GM18498 (cell line): Measurements from ENCODE around the gene BMPR1A.
"Not testable (repeated sequence)": the region's sequence is repeated elsewhere in the genome, so short reads cannot be mapped to it uniquely, and the experiment has no call there.

Experiments
- ATAC-seq: cut with Tn5 transposase; IDR thresholded peaks from one replicate; pipeline ENCODE4 v1.9.1; 2021; ENCODE audit warnings: mild to moderate bottlenecking, moderate library complexity; ENCODE audit not compliant: unreplicated experiment

Gene BMPR1A

GRCh38 chr10:86963341-86963919 lies 207.0 kb downstream of the BMPR1A start:
- ATAC-seq: no peak

GRCh38 chr10:86964061-86964846 lies 207.8 kb downstream of the BMPR1A start:
- no peak for ATAC-seq

DNA sequence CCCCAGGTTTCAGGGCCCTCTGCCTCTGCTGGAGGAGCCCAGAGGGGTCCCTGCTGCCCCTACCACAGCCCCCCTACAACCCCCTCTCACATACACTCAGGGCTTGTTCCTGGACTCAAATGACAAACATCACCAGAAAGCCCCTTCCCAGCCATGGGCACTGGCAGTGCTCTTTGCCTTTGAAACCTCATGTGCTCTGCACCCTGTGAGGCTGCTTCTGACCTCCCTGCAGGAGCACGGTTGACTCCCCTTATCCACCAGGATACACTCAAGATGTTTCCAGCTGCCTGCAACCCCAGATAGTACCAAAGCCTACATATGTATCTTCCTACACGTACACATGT lies 208.4 kb downstream of the BMPR1A start:
- no peak for ATAC-seq

- peak; percentile 37 for ATAC-seq
Measured at GRCh38 chr10:86965986-86966654, 209.7 kb downstream of the BMPR1A start.

GRCh38 chr10:86967481-86967941 lies 211.1 kb downstream of the BMPR1A start:
- ATAC-seq: no peak

- ATAC-seq: no peak
Measured at GRCh38 chr10:86968271-86968993, 212.0 kb downstream of the BMPR1A start, which contains the start of gene ADIRF. ADIRF (plus strand) TSS chr10:86968482; CDS start chr10:86968545, 63 bp downstream.

DNA sequence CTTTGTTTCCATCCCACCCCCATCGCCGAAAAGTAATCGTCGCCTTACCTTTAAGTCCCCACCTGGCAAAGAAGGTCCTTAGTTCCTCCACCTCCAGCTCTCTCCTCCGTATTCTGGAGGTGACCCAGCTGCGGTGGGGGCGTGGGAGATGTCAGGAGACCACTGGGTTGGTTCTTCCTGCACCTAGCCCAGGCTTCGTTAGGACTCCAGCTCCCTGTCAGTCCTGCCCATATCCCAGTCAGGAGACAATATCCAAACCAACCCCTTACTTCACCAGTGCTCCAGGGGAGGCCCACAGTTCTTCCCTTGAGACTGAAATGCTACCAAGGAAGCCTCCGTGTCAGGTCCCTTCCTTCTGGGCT lies 212.6 kb downstream of the BMPR1A start:
- ATAC-seq: no peak

DNA sequence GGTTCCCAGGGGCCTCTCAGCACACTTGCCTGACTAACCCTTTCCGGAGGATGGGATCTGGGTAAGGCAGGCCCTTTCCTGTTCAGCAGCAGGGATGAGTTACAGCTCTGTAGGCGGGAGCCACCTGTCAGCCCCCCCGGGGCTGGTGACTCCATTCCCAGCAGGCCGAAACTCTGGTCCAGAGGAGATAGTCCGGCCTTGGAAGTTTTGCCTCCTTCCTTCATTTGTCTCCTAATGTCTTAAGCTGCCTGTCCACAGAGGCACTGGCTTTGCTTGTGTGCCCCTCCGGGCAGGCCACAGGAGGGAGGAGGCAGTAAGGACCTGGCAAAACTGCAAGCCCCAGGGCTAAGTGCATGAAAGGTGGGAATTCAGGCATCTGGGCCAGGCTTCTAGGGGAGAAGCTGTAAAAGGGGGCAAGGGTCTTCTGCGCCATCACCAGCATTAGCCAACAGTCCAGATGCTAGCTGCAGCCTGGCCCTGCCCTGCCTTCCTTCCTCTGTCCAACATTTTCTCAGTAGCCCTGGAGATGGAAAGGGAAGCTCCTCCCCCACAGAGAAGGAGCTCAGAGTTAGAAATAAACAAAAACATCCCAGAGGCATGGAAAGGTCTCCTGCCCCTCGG lies 213.1 kb downstream of the BMPR1A start:
- no peak for ATAC-seq

DNA sequence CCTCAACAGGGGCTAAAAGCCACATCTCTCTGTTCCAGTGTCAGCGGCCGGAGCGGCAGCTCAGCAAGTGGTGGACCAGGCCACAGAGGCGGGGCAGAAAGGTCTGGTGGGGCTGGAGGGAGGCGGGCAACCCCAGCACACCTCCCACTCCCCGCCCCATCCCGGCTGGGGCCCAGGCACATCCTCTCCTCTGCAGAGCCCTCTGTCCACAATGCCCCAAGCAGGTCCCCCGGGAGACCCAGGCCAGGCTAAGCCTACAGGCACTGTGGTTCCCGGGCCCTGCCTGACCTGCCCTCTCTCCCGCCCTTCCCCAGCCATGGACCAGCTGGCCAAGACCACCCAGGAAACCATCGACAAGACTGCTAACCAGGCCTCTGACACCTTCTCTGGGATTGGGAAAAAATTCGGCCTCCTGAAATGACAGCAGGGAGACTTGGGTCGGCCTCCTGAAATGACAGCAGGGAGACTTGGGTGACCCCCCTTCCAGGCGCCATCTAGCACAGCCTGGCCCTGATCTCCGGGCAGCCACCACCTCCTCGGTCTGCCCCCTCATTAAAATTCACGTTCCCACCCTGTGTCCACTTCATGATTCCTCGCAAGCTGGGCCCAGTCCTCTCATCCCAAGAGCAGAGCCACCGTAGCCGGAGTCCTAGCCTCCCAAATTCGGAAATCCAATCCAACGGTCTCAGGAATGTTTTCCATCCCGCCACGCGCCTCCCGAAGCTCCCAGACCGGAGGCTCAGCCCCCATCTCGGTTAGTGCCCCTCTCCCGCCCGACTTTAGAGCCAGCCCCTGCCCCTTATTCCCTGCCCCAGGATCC lies 214.0 kb downstream of the BMPR1A start:
- ATAC-seq: no peak

DNA sequence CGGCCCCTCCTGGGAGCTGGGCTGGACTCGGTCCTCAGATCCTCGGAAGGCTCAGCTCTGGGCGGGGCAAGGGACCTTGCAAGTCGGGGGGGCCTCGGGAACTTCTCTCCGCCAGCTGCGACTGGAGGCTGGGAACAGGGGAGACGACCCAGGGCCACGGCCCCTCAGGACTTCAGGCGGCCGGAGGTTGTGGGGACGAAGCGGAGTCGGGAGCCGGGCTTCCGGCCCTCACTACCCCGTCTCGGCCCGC lies 214.5 kb downstream of the BMPR1A start:
- no peak for ATAC-seq

- peak; percentile 89 for ATAC-seq
Measured at GRCh38 chr10:86971232-86971991, 215.0 kb downstream of the BMPR1A start.

- no peak for ATAC-seq
Measured at GRCh38 chr10:86972613-86973380, 216.4 kb downstream of the BMPR1A start.

DNA sequence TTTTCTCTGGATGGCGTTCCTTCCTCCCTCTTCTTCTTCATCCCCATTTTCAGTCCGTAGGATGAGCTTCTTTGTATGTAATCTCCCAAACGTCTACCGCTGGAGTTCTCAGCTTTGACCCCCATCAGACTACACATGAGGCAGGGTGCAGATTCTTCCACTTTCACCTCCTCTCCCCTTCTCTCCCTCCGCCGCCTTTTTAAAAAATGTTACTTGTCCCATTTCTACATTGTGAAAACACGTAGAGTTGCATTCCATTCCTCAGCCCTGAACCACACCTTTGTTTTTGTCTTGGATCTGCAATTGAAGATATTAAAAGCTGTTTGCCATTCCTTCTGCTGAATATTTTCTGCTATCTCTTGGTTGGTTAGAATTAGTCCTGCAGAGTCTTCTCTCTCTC lies 218.1 kb downstream of the BMPR1A start:
- no peak for ATAC-seq

GRCh38 chr10:86976362-86977056 lies 220.1 kb downstream of the BMPR1A start:
- no peak for ATAC-seq

DNA sequence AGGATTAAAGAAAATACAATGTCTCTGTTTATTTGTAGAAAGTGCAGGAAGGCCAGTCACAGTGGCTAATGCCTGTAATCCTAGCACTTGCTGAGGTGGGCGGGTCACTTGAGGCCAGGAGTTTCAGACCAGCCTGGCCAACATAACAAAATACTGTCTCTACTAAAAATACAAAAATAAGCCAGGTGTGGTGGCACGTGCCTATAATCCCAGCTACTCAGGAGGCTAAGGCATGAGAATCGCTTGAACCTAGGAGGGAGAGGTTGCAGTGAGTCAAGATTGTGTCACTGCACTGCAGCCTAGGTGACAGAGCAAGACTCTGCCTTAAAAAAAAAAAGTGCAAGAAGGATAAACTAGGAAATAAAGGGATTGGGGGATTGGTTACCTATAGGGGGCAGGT lies 222.0 kb downstream of the BMPR1A start:
- ATAC-seq: not testable (repeated sequence)

GRCh38 chr10:86979296-86979818 lies 222.9 kb downstream of the BMPR1A start:
- ATAC-seq: no peak

DNA sequence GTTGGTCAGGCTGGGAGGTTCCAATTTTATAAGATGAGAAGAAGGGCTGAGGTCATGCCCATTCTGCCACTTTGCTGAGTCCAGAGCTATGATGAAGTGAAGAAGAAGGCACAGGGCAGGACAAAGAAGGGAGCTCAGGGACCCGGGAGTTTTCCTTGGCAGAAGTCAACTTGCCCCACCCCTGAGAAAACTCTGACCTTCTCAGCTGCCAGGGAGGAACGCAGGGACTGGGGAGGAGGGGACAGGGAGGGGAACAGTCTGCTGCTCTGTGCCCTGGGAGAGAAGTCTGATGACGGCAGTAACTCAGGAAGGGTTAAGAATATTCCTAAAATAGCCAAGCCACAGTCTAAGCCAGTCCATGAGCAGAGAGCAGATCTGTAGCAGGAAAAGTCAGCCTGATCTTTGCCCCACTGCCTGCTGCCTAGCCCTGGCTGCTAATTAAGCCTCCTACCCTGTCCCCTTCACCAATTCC lies 223.6 kb downstream of the BMPR1A start:
- ATAC-seq: no peak

DNA sequence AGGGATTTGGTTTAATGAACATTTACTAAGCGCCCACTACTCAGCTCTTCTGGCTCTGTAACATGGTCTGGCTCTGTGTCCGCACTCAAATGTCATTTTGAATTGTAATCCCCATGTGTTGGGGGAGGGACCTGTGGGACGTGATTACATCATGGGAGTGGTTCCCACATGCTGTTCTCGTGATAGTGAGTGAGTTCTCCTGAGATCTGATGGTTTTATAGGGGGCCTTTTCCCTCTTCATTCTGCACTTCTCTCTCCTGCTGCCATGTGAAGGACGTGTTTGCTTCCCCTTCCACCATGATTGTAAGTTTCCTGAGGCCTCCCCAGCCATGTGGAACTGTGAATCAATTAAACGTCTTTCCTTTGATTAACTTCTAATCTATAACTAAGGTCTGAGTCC lies 224.6 kb downstream of the BMPR1A start:
- ATAC-seq: not testable (repeated sequence)
